Fibroblast of mammary gland (primary cell): ENCODE measurements around the gene ADGRD1.

Experiments used
- DNase-seq: peaks from one replicate; pipeline ENCODE4 v3.0.0-alpha.2; 2010; ENCODE audit warnings: low read depth
- H3K4me3 ChIP-seq: 2 replicates; pipeline ENCODE4 v1.5.1; 2011; ENCODE audit warnings: low read depth, mild to moderate bottlenecking, low read length, moderate library complexity; ENCODE audit not compliant: control insufficient read depth
- CTCF ChIP-seq: conservative IDR thresholded peaks from 2 replicates; pipeline ENCODE4 v1.5.1; 2011; ENCODE audit warnings: low read depth, low read length, inconsistent platforms; ENCODE audit not compliant: control insufficient read depth, insufficient read depth

ADGRD1 gene

GRCh38 chr12:130970165-130970907, 16.6 kb downstream of the ADGRD1 start:
- H3K4me3 ChIP-seq = no peak overlapping the region
- TF ChIP-seq CTCF = no peak
- DNase-seq = no peak

GRCh38 chr12:130970908-130971233, 17.2 kb downstream of the ADGRD1 start:
- H3K4me3 ChIP-seq = no peak overlapping the region
- no peak for DNase-seq
- no peak for TF ChIP-seq CTCF

GRCh38 chr12:130971925-130972585, 18.3 kb downstream of the ADGRD1 start:
- TF ChIP-seq CTCF = no peak
- no peak for DNase-seq
- no peak overlapping the region for H3K4me3 ChIP-seq

GRCh38 chr12:130972586-130972950, 18.9 kb downstream of the ADGRD1 start:
- TF ChIP-seq CTCF = no peak
- no peak for DNase-seq
- H3K4me3 ChIP-seq = no peak overlapping the region

- DNase-seq = no peak
- no peak for TF ChIP-seq CTCF
- no peak overlapping the region for H3K4me3 ChIP-seq
Observed at GRCh38 chr12:130973109-130973508, 19.4 kb downstream of the ADGRD1 start.

- TF ChIP-seq CTCF = no peak
- H3K4me3 ChIP-seq = no peak overlapping the region
- DNase-seq = no peak
Observed at GRCh38 chr12:130973906-130974305, 20.2 kb downstream of the ADGRD1 start.
